GM12801 (cell line): Measurements from ENCODE around the gene LMCD1.

Source experiments
- CTCF ChIP-seq: IDR thresholded peaks from one replicate; pipeline ENCODE4 v1.5.1; 2011; ENCODE audit warnings: control low read depth; ENCODE audit not compliant: insufficient read length; ENCODE audit errors: extremely low read depth

Gene LMCD1

GRCh38 chr3:8499181-8499611 is 2.4 kb upstream of the LMCD1 start:
- no peak for TF ChIP-seq CTCF

GRCh38 chr3:8500319-8500988 is 1.2 kb upstream of the LMCD1 start:
- no peak for TF ChIP-seq CTCF

GRCh38 chr3:8500989-8501370 is 643 bp upstream of the LMCD1 start:
- TF ChIP-seq CTCF = no peak

GRCh38 chr3:8503461-8503860 is 1.8 kb downstream of the LMCD1 start:
- TF ChIP-seq CTCF = no peak

- TF ChIP-seq CTCF = no peak
These were observed 2.4 kb downstream of the LMCD1 start for GRCh38 chr3:8503871-8504610.

GRCh38 chr3:8504611-8504973 is 3.0 kb downstream of the LMCD1 start:
- TF ChIP-seq CTCF = no peak

GRCh38 chr3:8505621-8506020 is 4.0 kb downstream of the LMCD1 start:
- TF ChIP-seq CTCF = no peak
